OCI-LY1 (cell line): ENCODE results near the gene GXYLT1.

Experiments used
- EZH2 ChIP-seq: fragments of 200-600 bp; sonication (generic), shearing (Covaris generic); IDR thresholded peaks from 2 replicates; pipeline ENCODE4 v1.8.0; 2017; ENCODE audit warnings: borderline replicate concordance, mixed run types, mild to moderate bottlenecking, antibody characterized with exemption, low read length, moderate library complexity, mixed read lengths
- TF ChIP-seq, protein P1 (sequence below): fragments of 200-600 bp; sonication (generic), shearing (Covaris generic); IDR thresholded peaks from 2 replicates; pipeline ENCODE4 v1.5.1; 2017; ENCODE audit warnings: mild to moderate bottlenecking, antibody characterized with exemption, low read length, moderate library complexity, mixed read lengths

DNA sequence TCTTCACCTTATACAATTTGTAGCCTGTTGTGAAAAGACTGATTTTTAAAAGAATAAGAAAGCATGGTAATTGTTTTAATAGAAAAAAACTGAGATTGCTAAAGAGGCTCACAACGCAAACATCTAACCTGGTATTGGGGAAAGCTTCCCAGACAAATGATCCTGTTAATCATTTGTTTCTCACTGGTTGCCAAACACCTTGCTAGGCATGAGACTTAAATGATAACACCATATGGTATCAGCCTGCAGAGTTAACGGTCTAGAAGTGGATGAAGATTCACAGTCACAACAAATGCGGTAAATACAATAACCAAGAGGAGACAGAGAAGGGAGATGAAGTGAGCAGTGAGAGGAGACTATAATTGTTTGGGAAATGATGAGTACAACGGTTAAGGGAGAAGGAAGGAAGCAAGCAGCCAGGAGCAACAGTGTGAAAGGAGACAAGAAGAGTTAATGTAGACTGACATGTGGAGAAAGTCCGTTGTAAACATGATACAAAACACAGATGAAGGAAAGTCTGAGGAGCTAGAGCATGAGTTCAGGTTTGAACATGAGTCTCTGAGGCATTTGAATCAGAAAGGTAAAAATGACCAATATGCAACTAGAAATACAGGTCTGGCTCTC is 19.8 kb downstream of the GXYLT1 start:
- TF ChIP-seq, protein P1, sequence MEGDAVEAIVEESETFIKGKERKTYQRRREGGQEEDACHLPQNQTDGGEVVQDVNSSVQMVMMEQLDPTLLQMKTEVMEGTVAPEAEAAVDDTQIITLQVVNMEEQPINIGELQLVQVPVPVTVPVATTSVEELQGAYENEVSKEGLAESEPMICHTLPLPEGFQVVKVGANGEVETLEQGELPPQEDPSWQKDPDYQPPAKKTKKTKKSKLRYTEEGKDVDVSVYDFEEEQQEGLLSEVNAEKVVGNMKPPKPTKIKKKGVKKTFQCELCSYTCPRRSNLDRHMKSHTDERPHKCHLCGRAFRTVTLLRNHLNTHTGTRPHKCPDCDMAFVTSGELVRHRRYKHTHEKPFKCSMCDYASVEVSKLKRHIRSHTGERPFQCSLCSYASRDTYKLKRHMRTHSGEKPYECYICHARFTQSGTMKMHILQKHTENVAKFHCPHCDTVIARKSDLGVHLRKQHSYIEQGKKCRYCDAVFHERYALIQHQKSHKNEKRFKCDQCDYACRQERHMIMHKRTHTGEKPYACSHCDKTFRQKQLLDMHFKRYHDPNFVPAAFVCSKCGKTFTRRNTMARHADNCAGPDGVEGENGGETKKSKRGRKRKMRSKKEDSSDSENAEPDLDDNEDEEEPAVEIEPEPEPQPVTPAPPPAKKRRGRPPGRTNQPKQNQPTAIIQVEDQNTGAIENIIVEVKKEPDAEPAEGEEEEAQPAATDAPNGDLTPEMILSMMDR = no peak
- TF ChIP-seq EZH2 = no peak
